Measurements from ENCODE around the gene IL12B.
"Not testable (repeated sequence)": the region's sequence is repeated elsewhere in the genome, so short reads cannot be mapped to it uniquely, and the experiment has no call there.

IL12B gene

GRCh38 chr5:159362220-159362619, 31.9 kb upstream of the IL12B start:
- Histone ChIP-seq H2BK5ac (ENCODE audit: low read length) (no peak overlapping the region), H2BK120ac (ENCODE audit: low read depth, low read length) (no peak overlapping the region), H3K18ac (ENCODE audit: low read length) (no peak overlapping the region), H2AFZ (ENCODE audit: low read length) (no peak overlapping the region), H3K4ac (ENCODE audit: low read length) (no peak overlapping the region), H3K4me3 (ENCODE audit: low read length in 2 of 2) (no peak overlapping the region), H4K91ac (ENCODE audit: low read depth, low read length, poor library complexity) (no peak overlapping the region), H3K79me1 (ENCODE audit: low read depth, low read length) (no peaks in the 10 kb centered on the region), H3K27ac (replicated peaks; ENCODE audit: low read length) (no peak overlapping the region), H3K14ac (ENCODE audit: low read length) (no peak overlapping the region), H4K8ac (ENCODE audit: low read depth, low read length) (no peak overlapping the region), H3K23ac (ENCODE audit: low read depth, low read length, poor library complexity) (no peak overlapping the region), H2AK5ac (ENCODE audit: low read depth, low read length) (no peak overlapping the region), H3K9ac (ENCODE audit: low read depth, low read length, poor library complexity) (no peak overlapping the region), H3K4me1 (ENCODE audit: control insufficient read depth in 2 of 2, insufficient read depth in 1 of 2, low read depth in 1 of 2, low read length in 2 of 2) (no peaks in the 10 kb centered on the region), H3K36me3 (replicated peaks in 1 of 2; ENCODE audit: control insufficient read depth in 2 of 2, insufficient read depth in 2 of 2, low read length in 2 of 2) (no peaks in the 10 kb centered on the region), H2BK12ac (ENCODE audit: low read length) (no peak overlapping the region), H3K9me3 (replicated peaks in 1 of 2; ENCODE audit: control insufficient read depth in 2 of 2, insufficient read depth in 1 of 2, low read depth in 1 of 2, low read length in 2 of 2) (peaks cover 0 to 2% of the 10 kb centered on the region in 2 donors), H2BK15ac (ENCODE audit: low read length) (no peak overlapping the region), H3K27me3 (ENCODE audit: control insufficient read depth in 3 of 3, insufficient read depth in 3 of 3, low read depth in 1 of 3, low read length in 3 of 3) (no peaks in the 10 kb centered on the region), H3K4me2 (ENCODE audit: insufficient read depth, low read length, poor library complexity, severe bottlenecking) (no peak overlapping the region)
- DNase-seq (ENCODE audit: low spot score): no peak

- H2BK120ac ChIP-seq (ENCODE audit: low read depth, low read length); H3K18ac ChIP-seq (ENCODE audit: low read length); H2BK15ac ChIP-seq (ENCODE audit: low read length); H4K91ac ChIP-seq (ENCODE audit: low read depth, low read length, poor library complexity); H2AFZ ChIP-seq (ENCODE audit: low read length); H2BK5ac ChIP-seq (ENCODE audit: low read length); H3K27ac ChIP-seq (replicated peaks; ENCODE audit: low read length); H3K9me3 ChIP-seq (replicated peaks in 1 of 2; ENCODE audit: control insufficient read depth in 2 of 2, insufficient read depth in 1 of 2, low read depth in 1 of 2, low read length in 2 of 2); H3K4me1 ChIP-seq (ENCODE audit: control insufficient read depth in 2 of 2, insufficient read depth in 1 of 2, low read depth in 1 of 2, low read length in 2 of 2); H3K36me3 ChIP-seq (replicated peaks in 1 of 2; ENCODE audit: control insufficient read depth in 2 of 2, insufficient read depth in 2 of 2, low read length in 2 of 2); H3K4me3 ChIP-seq (ENCODE audit: low read length in 2 of 2); H2BK12ac ChIP-seq (ENCODE audit: low read length); H3K14ac ChIP-seq (ENCODE audit: low read length); DNase-seq (ENCODE audit: low spot score); H2AK5ac ChIP-seq (ENCODE audit: low read depth, low read length); H3K4me2 ChIP-seq (ENCODE audit: insufficient read depth, low read length, poor library complexity, severe bottlenecking); H3K79me1 ChIP-seq (ENCODE audit: low read depth, low read length); H3K9ac ChIP-seq (ENCODE audit: low read depth, low read length, poor library complexity); H4K8ac ChIP-seq (ENCODE audit: low read depth, low read length); H3K23ac ChIP-seq (ENCODE audit: low read depth, low read length, poor library complexity); H3K27me3 ChIP-seq (ENCODE audit: control insufficient read depth in 3 of 3, insufficient read depth in 3 of 3, low read depth in 1 of 3, low read length in 3 of 3); H3K4ac ChIP-seq (ENCODE audit: low read length): not testable (repeated sequence)
- WGBS, 2 donors (ENCODE audit: extremely low coverage in 2 of 2, insufficient read length in 2 of 2, insufficient replicate concordance in 1 of 2): no CpG with 5 or more reads among the region's 7 CpGs
Observed at GRCh38 chr5:159359871-159360270, 29.6 kb upstream of the IL12B start.

GRCh38 chr5:159359408-159359807, 29.1 kb upstream of the IL12B start:
- Histone ChIP-seq H3K14ac (ENCODE audit: low read length) (no peak overlapping the region), H3K27ac (replicated peaks; ENCODE audit: low read length) (no peak overlapping the region), H2AK5ac (ENCODE audit: low read depth, low read length) (no peak overlapping the region), H2BK12ac (ENCODE audit: low read length) (no peak overlapping the region), H3K9me3 (replicated peaks in 1 of 2; ENCODE audit: control insufficient read depth in 2 of 2, insufficient read depth in 1 of 2, low read depth in 1 of 2, low read length in 2 of 2) (no peaks in the 10 kb centered on the region), H3K4ac (ENCODE audit: low read length) (no peak overlapping the region), H3K18ac (ENCODE audit: low read length) (no peak overlapping the region), H3K4me1 (ENCODE audit: control insufficient read depth in 2 of 2, insufficient read depth in 1 of 2, low read depth in 1 of 2, low read length in 2 of 2) (no peaks in the 10 kb centered on the region), H2BK5ac (ENCODE audit: low read length) (no peak overlapping the region), H3K4me3 (ENCODE audit: low read length in 2 of 2) (no peak overlapping the region), H2AFZ (ENCODE audit: low read length) (no peak overlapping the region), H3K36me3 (replicated peaks in 1 of 2; ENCODE audit: control insufficient read depth in 2 of 2, insufficient read depth in 2 of 2, low read length in 2 of 2) (no peaks in the 10 kb centered on the region), H3K79me1 (ENCODE audit: low read depth, low read length) (no peaks in the 10 kb centered on the region), H3K27me3 (ENCODE audit: control insufficient read depth in 3 of 3, insufficient read depth in 3 of 3, low read depth in 1 of 3, low read length in 3 of 3) (no peaks in the 10 kb centered on the region), H3K4me2 (ENCODE audit: insufficient read depth, low read length, poor library complexity, severe bottlenecking) (no peak overlapping the region), H4K8ac (ENCODE audit: low read depth, low read length) (no peak overlapping the region), H3K9ac (ENCODE audit: low read depth, low read length, poor library complexity) (no peak overlapping the region), H4K91ac (ENCODE audit: low read depth, low read length, poor library complexity) (no peak overlapping the region), H2BK120ac (ENCODE audit: low read depth, low read length) (no peak overlapping the region), H3K23ac (ENCODE audit: low read depth, low read length, poor library complexity) (no peak overlapping the region), H2BK15ac (ENCODE audit: low read length) (no peak overlapping the region)
- DNase-seq (ENCODE audit: low spot score): no peak
- WGBS, 2 donors (ENCODE audit: extremely low coverage in 2 of 2, insufficient read length in 2 of 2, insufficient replicate concordance in 1 of 2): no CpG with 5 or more reads among the region's 2 CpGs

DNA sequence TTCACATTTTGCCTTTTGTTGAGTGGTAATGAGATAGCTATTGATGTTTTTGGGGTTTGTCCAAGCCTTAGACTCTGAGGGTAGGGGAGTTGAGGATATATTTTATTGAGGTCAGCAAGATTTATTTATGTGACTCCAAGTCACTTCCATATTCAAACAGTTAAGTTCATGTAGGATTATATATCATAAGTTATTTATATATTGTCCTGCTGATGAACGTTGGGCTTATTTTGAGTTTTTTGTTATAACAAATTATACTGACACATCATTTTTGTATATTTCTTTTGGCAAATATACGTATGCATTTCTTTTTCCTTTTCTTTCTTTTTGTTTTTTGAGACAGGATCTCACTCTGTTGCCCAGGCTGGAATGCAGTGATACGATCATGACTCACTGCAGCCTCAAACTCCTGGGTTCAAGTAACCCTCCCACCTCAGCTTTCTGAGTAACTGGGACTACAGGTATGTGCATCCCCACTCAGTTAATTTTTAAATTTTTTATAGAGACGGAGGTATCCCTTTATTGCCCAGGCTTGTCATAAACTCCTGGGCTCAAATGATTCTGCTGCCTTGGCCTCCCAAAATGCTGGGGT, 23.5 kb upstream of the IL12B start:
- DNase-seq (ENCODE audit: low spot score): no peak
- Histone ChIP-seq H3K4ac (ENCODE audit: low read length) (no peak overlapping the region), H3K9ac (ENCODE audit: low read depth, low read length, poor library complexity) (no peak overlapping the region), H2BK5ac (ENCODE audit: low read length) (no peak overlapping the region), H3K27me3 (ENCODE audit: control insufficient read depth in 3 of 3, insufficient read depth in 3 of 3, low read depth in 1 of 3, low read length in 3 of 3) (no peaks in the 10 kb centered on the region), H3K14ac (ENCODE audit: low read length) (no peak overlapping the region), H2BK120ac (ENCODE audit: low read depth, low read length) (no peak overlapping the region), H3K27ac (replicated peaks; ENCODE audit: low read length) (no peak overlapping the region), H2AFZ (ENCODE audit: low read length) (no peak overlapping the region), H2BK12ac (ENCODE audit: low read length) (no peak overlapping the region), H3K18ac (ENCODE audit: low read length) (no peak overlapping the region), H3K79me1 (ENCODE audit: low read depth, low read length) (no peaks in the 10 kb centered on the region), H3K4me3 (ENCODE audit: low read length in 2 of 2) (no peak overlapping the region), H3K36me3 (replicated peaks in 1 of 2; ENCODE audit: control insufficient read depth in 2 of 2, insufficient read depth in 2 of 2, low read length in 2 of 2) (no peaks in the 10 kb centered on the region), H2AK5ac (ENCODE audit: low read depth, low read length) (no peak overlapping the region), H3K23ac (ENCODE audit: low read depth, low read length, poor library complexity) (no peak overlapping the region), H3K4me2 (ENCODE audit: insufficient read depth, low read length, poor library complexity, severe bottlenecking) (no peak overlapping the region), H3K4me1 (ENCODE audit: control insufficient read depth in 2 of 2, insufficient read depth in 1 of 2, low read depth in 1 of 2, low read length in 2 of 2) (no peaks in the 10 kb centered on the region), H3K9me3 (replicated peaks in 1 of 2; ENCODE audit: control insufficient read depth in 2 of 2, insufficient read depth in 1 of 2, low read depth in 1 of 2, low read length in 2 of 2) (no peaks in the 10 kb centered on the region), H4K8ac (ENCODE audit: low read depth, low read length) (no peak overlapping the region), H2BK15ac (ENCODE audit: low read length) (no peak overlapping the region), H4K91ac (ENCODE audit: low read depth, low read length, poor library complexity) (no peak overlapping the region)
- no CpG with 5 or more reads among the region's 4 CpGs for WGBS, 2 donors (ENCODE audit: extremely low coverage in 2 of 2, insufficient read length in 2 of 2, insufficient replicate concordance in 1 of 2)
